ENCODE data around the gene IP6K3.

DNA sequence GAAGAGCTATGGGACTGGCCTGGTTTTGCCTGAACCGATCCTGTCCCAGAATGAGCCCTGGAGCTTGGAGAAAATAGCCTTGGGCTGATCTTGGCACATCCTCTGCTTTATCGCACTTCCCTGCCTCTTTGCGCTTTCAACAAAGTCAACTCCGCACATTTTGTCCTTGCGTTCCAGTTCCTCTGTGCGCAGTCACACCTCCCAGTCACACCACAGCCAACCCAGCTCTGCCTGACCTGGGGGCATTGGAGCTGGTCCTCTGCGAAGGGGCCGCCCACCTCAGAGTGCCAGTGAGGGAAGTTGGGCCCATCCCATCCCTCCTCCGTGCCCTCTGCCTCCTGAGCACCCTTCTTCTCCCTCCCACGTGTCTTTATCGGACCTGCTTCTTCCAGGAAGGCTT lies 18.3 kb downstream of the IP6K3 start:
- TF ChIP-seq SUZ12 (IDR thresholded peaks at IDR 0.05; ENCODE audit: extremely low read depth, insufficient read depth, insufficient read length): no peak
- no peak for TF ChIP-seq ZNF274 (IDR thresholded peaks at IDR 0.05; ENCODE audit: low read depth, low read length)
